CD4-positive, alpha-beta memory T cell (primary cell): ENCODE data around the gene CROCC2. TPM values are rescaled to one million over a fixed set of nuclear protein-coding genes. Genes with fewer than 3 reads are reported as not detected.

Experiments
- CTCF ChIA-PET: fragments of 350-600 bp; sonication (Branson Sonifier 250); formaldehyde crosslinking; loops from one replicate; lab custom pipeline; 2021; ENCODE audit warnings: inconsistent platforms; ENCODE audit not compliant: partially characterized antibody; lab: Charles Lee
- POLR2A ChIA-PET: fragments of 350-600 bp; sonication (Branson Sonifier 250); formaldehyde crosslinking; loops from one replicate; lab custom pipeline; 2021; ENCODE audit not compliant: partially characterized antibody; lab: Charles Lee
- DNase-seq, 5 donors: peaks; one replicate each; pipeline versions ENCODE4 v3.0.0 to v3.0.0-alpha.2; 2020 to 2022; ENCODE audit warnings: mixed read lengths in 1 of 5
- H3K27ac ChIP-seq: one replicate; pipeline ENCODE4 v1.7.0; 2013; ENCODE audit warnings: low read depth, low read length
- H3K27me3 ChIP-seq: 2 replicates; pipeline ENCODE4 v1.7.0; 2013; ENCODE audit warnings: mild to moderate bottlenecking, low read length, moderate library complexity; ENCODE audit not compliant: insufficient read depth
- H3K36me3 ChIP-seq: 2 replicates; pipeline ENCODE4 v1.7.0; 2013; ENCODE audit warnings: mild to moderate bottlenecking, low read length, moderate library complexity; ENCODE audit not compliant: insufficient read depth
- H3K4me1 ChIP-seq: 2 replicates; pipeline ENCODE4 v1.7.0; 2013; ENCODE audit warnings: mild to moderate bottlenecking, low read length, moderate library complexity; ENCODE audit not compliant: insufficient read depth
- H3K4me3 ChIP-seq, 2 donors: one replicate each; pipeline ENCODE4 v1.7.0; 2013; ENCODE audit warnings: low read length in 2 of 2, mild to moderate bottlenecking in 1 of 2
- H3K9me3 ChIP-seq, 2 donors: one replicate each; pipeline ENCODE4 v1.7.0; 2013; ENCODE audit warnings: low read length in 2 of 2, control low read depth in 1 of 2; ENCODE audit not compliant: control insufficient read depth in 1 of 2
- H3K27ac Mint-ChIP-seq, 7 donors: one replicate each; pipeline ENCODE4 v1.8.0; 2020 to 2021; ENCODE audit warnings: mixed read lengths in 7 of 7, mild to moderate bottlenecking in 6 of 7, inconsistent platforms in 3 of 7, moderate library complexity in 3 of 7
- H3K27me3 Mint-ChIP-seq, 2 donors: one replicate each; pipeline ENCODE4 v1.8.0; 2020 to 2021; ENCODE audit warnings: mixed read lengths in 2 of 2
- H3K36me3 Mint-ChIP-seq, 2 donors: one replicate each; pipeline ENCODE4 v1.8.0; 2020 to 2021; ENCODE audit warnings: mixed read lengths in 2 of 2, inconsistent platforms in 1 of 2, mild to moderate bottlenecking in 1 of 2
- H3K4me1 Mint-ChIP-seq, 4 donors: one replicate each; pipeline ENCODE4 v1.8.0; 2020 to 2021; ENCODE audit warnings: mixed read lengths in 4 of 4, mild to moderate bottlenecking in 1 of 4
- H3K4me3 Mint-ChIP-seq, 8 donors: one replicate each; pipeline ENCODE4 v1.8.0; 2020 to 2021; ENCODE audit warnings: mixed read lengths in 8 of 8, mild to moderate bottlenecking in 7 of 8, moderate library complexity in 6 of 8, inconsistent platforms in 3 of 8
- H3K9me3 Mint-ChIP-seq, 8 donors: one replicate each; pipeline ENCODE4 v1.8.0; 2020 to 2021; ENCODE audit warnings: mixed read lengths in 8 of 8, mild to moderate bottlenecking in 5 of 8, inconsistent platforms in 3 of 8, moderate library complexity in 1 of 8
- intact Hi-C: fragments of 100-400 bp; cut with micrococcal nuclease; formaldehyde crosslinking; loops from one replicate; pipeline ENCODE4 v1.15.1; 2023
- polyA plus RNA-seq, 2 donors: library from polyadenylated mRNA; unstranded; fragments of 300-500 nt; fragmentation: Illumina TruSeq; gene quantifications; one replicate each; pipeline ENCODE4 v1.2.3, GENCODE V29; 2021
- total RNA-seq, 2 experiments: library from RNA; stranded (reverse); gene quantifications; one replicate each; pipeline ENCODE4 v1.2.3, GENCODE V29; 2021

Gene CROCC2
- total and polyA plus RNA-seq, 4 experiments from 2014 or later: not detected

GRCh38 chr2:241003830-241004564 lies 97.9 kb downstream of the CROCC2 start:
- Histone ChIP-seq H3K4me1 (peaks cover 1% of the 10 kb centered on the region), H3K36me3 (no peaks in the 10 kb centered on the region), H3K9me3 (peaks cover 0 to 9% of the 10 kb centered on the region in 2 donors), H3K4me3 (no peak overlapping the region), H3K27ac (no peak overlapping the region), H3K27me3 (no peaks in the 10 kb centered on the region)
- Mint-ChIP-seq H3K36me3 (peaks cover 0 to 11% of the 10 kb centered on the region in 2 donors), H3K27ac (no peak overlapping the region), H3K27me3 (peaks cover 7 to 15% of the 10 kb centered on the region in 2 donors), H3K9me3 (peaks cover 0 to 32% (median 27%) of the 10 kb centered on the region in 8 donors), H3K4me1 (peaks cover 0 to 17% (median 4%) of the 10 kb centered on the region in 4 donors), H3K4me3 (no peak overlapping the region)
- CTCF ChIA-PET: no interaction called here
- intact Hi-C loops: no loop called here
- POLR2A ChIA-PET: no interaction called here
- DNase-seq: no peak

GRCh38 chr2:241005569-241005968 lies 99.4 kb downstream of the CROCC2 start:
- no peak overlapping the region for H3K4me3 ChIP-seq
- H3K27me3 ChIP-seq: no peaks in the 10 kb centered on the region
- H3K4me1 ChIP-seq: peaks cover 17% of the 10 kb centered on the region
- Mint-ChIP-seq H3K27ac (no peak overlapping the region), H3K4me3 (no peak overlapping the region), H3K36me3 (peaks cover 0 to 11% of the 10 kb centered on the region in 2 donors), H3K27me3 (peaks cover 0 to 9% of the 10 kb centered on the region in 2 donors), H3K4me1 (peaks cover 3 to 21% (median 7%) of the 10 kb centered on the region in 4 donors), H3K9me3 (peaks cover 0 to 32% (median 27%) of the 10 kb centered on the region in 8 donors)
- peaks cover 0 to 9% of the 10 kb centered on the region in 2 donors for H3K9me3 ChIP-seq
- H3K36me3 ChIP-seq: no peaks in the 10 kb centered on the region
- ChIA-PET POLR2A (no interaction called here), CTCF (no interaction called here)
- H3K27ac ChIP-seq: no peak overlapping the region
- no peak for DNase-seq
- intact Hi-C loops: no loop called here

- Mint-ChIP-seq H3K27ac (no peak overlapping the region), H3K27me3 (peaks cover 0 to 9% of the 10 kb centered on the region in 2 donors), H3K4me1 (peaks cover 3 to 21% (median 7%) of the 10 kb centered on the region in 4 donors), H3K9me3 (peaks cover 0 to 32% (median 27%) of the 10 kb centered on the region in 8 donors), H3K36me3 (peaks cover 0 to 11% of the 10 kb centered on the region in 2 donors), H3K4me3 (peak overlapping the region in 1 of 8 donors; percentile 12)
- intact Hi-C loops: no loop called here
- DNase-seq: no peak
- no peaks in the 10 kb centered on the region for H3K36me3 ChIP-seq
- H3K4me3 ChIP-seq: no peak overlapping the region
- POLR2A ChIA-PET: no interaction called here
- H3K9me3 ChIP-seq: peaks cover 0 to 9% of the 10 kb centered on the region in 2 donors
- no peaks in the 10 kb centered on the region for H3K27me3 ChIP-seq
- no peak overlapping the region for H3K27ac ChIP-seq
- H3K4me1 ChIP-seq: peaks cover 17% of the 10 kb centered on the region
- CTCF ChIA-PET: no interaction called here
These were observed 100.3 kb downstream of the CROCC2 start for GRCh38 chr2:241006412-241006811.

- Histone ChIP-seq H3K9me3 (peaks cover 0 to 9% of the 10 kb centered on the region in 2 donors), H3K36me3 (no peaks in the 10 kb centered on the region), H3K27ac (no peak overlapping the region), H3K27me3 (no peaks in the 10 kb centered on the region), H3K4me3 (no peak overlapping the region), H3K4me1 (peaks cover 17% of the 10 kb centered on the region)
- H3K36me3 Mint-ChIP-seq: peaks cover 0 to 11% of the 10 kb centered on the region in 2 donors
- no peak for DNase-seq
- H3K4me3 Mint-ChIP-seq: no peak overlapping the region
- H3K27me3 Mint-ChIP-seq: peaks cover 0 to 9% of the 10 kb centered on the region in 2 donors
- H3K4me1 Mint-ChIP-seq: peaks cover 3 to 21% (median 7%) of the 10 kb centered on the region in 4 donors
- ChIA-PET CTCF (no interaction called here), POLR2A (no interaction called here)
- H3K27ac Mint-ChIP-seq: no peak overlapping the region
- peaks cover 0 to 32% (median 27%) of the 10 kb centered on the region in 8 donors for H3K9me3 Mint-ChIP-seq
- intact Hi-C loops: no loop called here
These were observed 101.0 kb downstream of the CROCC2 start for GRCh38 chr2:241007111-241007510.

- CTCF ChIA-PET: no interaction called here
- H3K4me3 ChIP-seq: no peak overlapping the region
- Mint-ChIP-seq H3K4me3 (peak overlapping the region in 1 of 8 donors; percentile 15), H3K4me1 (peaks cover 6 to 21% (median 7%) of the 10 kb centered on the region in 4 donors), H3K36me3 (peaks cover 0 to 8% of the 10 kb centered on the region in 2 donors), H3K27me3 (peaks cover 0 to 9% of the 10 kb centered on the region in 2 donors), H3K9me3 (peaks cover 0 to 32% (median 27%) of the 10 kb centered on the region in 8 donors), H3K27ac (peak overlapping the region in 1 of 7 donors; percentile 41)
- peaks cover 17% of the 10 kb centered on the region for H3K4me1 ChIP-seq
- intact Hi-C loops: no loop called here
- peaks cover 0 to 9% of the 10 kb centered on the region in 2 donors for H3K9me3 ChIP-seq
- H3K27ac ChIP-seq: no peak overlapping the region
- no peaks in the 10 kb centered on the region for H3K36me3 ChIP-seq
- POLR2A ChIA-PET: no interaction called here
- no peak for DNase-seq
- no peaks in the 10 kb centered on the region for H3K27me3 ChIP-seq
These were observed 102.0 kb downstream of the CROCC2 start for GRCh38 chr2:241007880-241008710.

GRCh38 chr2:241008711-241009121 lies 102.6 kb downstream of the CROCC2 start:
- H3K4me3 ChIP-seq: no peak overlapping the region
- ChIA-PET CTCF (no interaction called here), POLR2A (no interaction called here)
- Mint-ChIP-seq H3K4me3 (peak overlapping the region in 2 of 8 donors; percentile 33 to 42), H3K27ac (peak overlapping the region in 4 of 7 donors; percentile 8 to 68 (median 41)), H3K4me1 (peaks cover 6 to 21% (median 7%) of the 10 kb centered on the region in 4 donors), H3K27me3 (peaks cover 0 to 9% of the 10 kb centered on the region in 2 donors), H3K9me3 (peaks cover 0 to 28% (median 21%) of the 10 kb centered on the region in 8 donors), H3K36me3 (peaks cover 0 to 6% of the 10 kb centered on the region in 2 donors)
- H3K27me3 ChIP-seq: no peaks in the 10 kb centered on the region
- H3K36me3 ChIP-seq: no peaks in the 10 kb centered on the region
- H3K4me1 ChIP-seq: peaks cover 17% of the 10 kb centered on the region
- no peak for DNase-seq
- H3K27ac ChIP-seq: no peak overlapping the region
- intact Hi-C loops: no loop called here
- peaks cover 0 to 5% of the 10 kb centered on the region in 2 donors for H3K9me3 ChIP-seq
